CD4-positive, alpha-beta T cell treated with Interleukin-17A for 1 hour (primary cell): Measurements from ENCODE around the gene POTEH.
"Not testable (repeated sequence)": the region's sequence is repeated elsewhere in the genome, so short reads cannot be mapped to it uniquely, and the experiment has no call there.

Experiments used
- DNase-seq: peaks from one replicate; pipeline ENCODE4 v3.0.0-alpha.2; 2020

Gene POTEH

GRCh38 chr22:15738157-15738908 is 48.5 kb downstream of the POTEH start:
- not testable (repeated sequence) for DNase-seq

- DNase-seq = not testable (repeated sequence)
These were observed 49.1 kb downstream of the POTEH start for GRCh38 chr22:15738909-15739391.

GRCh38 chr22:15747636-15748323 is 58.0 kb downstream of the POTEH start:
- DNase-seq = not testable (repeated sequence)

GRCh38 chr22:15749181-15749970 is 59.5 kb downstream of the POTEH start:
- DNase-seq = not testable (repeated sequence)

- not testable (repeated sequence) for DNase-seq
These were observed 69.7 kb downstream of the POTEH start for GRCh38 chr22:15759443-15760097.

GRCh38 chr22:15760388-15761150 is 70.7 kb downstream of the POTEH start:
- DNase-seq = not testable (repeated sequence)

GRCh38 chr22:15761151-15761777 is 71.4 kb downstream of the POTEH start:
- DNase-seq = not testable (repeated sequence)

GRCh38 chr22:15763559-15763958 is 73.7 kb downstream of the POTEH start:
- DNase-seq = not testable (repeated sequence)
